Measurements from ENCODE around the gene TACC3.

DNA sequence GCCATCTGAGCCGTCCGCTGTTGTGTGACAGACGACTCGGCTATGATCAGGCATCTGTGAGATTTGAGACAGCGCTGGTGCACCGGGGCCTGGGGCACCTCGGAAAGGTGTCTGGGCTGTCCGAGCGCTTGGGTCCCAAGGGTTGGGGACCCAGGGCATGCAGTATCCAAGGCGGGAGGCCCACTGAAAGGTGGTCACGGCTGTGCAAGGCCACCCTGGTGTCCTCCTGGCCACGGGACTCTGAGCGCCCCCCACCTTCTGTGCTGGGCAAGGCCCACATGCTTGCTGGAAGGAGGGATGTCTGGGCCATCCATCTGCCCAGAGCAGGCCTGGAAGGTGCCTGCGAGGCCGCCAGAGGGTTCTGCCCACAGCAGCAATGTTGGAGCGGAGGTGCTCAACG lies 19.9 kb downstream of the TACC3 start:
- TF ChIP-seq, protein P1, sequence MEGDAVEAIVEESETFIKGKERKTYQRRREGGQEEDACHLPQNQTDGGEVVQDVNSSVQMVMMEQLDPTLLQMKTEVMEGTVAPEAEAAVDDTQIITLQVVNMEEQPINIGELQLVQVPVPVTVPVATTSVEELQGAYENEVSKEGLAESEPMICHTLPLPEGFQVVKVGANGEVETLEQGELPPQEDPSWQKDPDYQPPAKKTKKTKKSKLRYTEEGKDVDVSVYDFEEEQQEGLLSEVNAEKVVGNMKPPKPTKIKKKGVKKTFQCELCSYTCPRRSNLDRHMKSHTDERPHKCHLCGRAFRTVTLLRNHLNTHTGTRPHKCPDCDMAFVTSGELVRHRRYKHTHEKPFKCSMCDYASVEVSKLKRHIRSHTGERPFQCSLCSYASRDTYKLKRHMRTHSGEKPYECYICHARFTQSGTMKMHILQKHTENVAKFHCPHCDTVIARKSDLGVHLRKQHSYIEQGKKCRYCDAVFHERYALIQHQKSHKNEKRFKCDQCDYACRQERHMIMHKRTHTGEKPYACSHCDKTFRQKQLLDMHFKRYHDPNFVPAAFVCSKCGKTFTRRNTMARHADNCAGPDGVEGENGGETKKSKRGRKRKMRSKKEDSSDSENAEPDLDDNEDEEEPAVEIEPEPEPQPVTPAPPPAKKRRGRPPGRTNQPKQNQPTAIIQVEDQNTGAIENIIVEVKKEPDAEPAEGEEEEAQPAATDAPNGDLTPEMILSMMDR (IDR thresholded peaks at IDR 0.05): no peak
- TF ChIP-seq POLR2A (IDR thresholded peaks at IDR 0.05) (no peak), EP300 (IDR thresholded peaks at IDR 0.05) (no peak)
